GM12878 (cell line): Measurements from ENCODE around the gene TMEM238L. TPM values are rescaled to one million over a fixed set of nuclear protein-coding genes. Genes with fewer than 3 reads are reported as not detected.

Experiments
- ATAC-seq: fragments of 200-7000 bp; cut with Tn5 transposase; 3 replicates; pipeline ENCODE4 v1.9.1; 2020; ENCODE audit warnings: mild to moderate bottlenecking, moderate library complexity
- BruUV-seq: library from RNA; stranded (reverse); fragments of 400-500 nt; replicated peaks from 2 replicates; lab custom pipeline; 2021; lab: Mats Ljungman, UMichigan
- CTCF ChIA-PET: fragments of 300-600 bp; sonication (Branson Sonifier 250); formaldehyde crosslinking; extraction: SDS; loops from one replicate; lab custom pipeline; 2021; ENCODE audit warnings: inconsistent platforms; lab: Yijun Ruan, JAX
- POLR2A ChIA-PET: fragments of 350-600 bp; formaldehyde crosslinking; extraction: SDS; loops from one replicate; lab custom pipeline; 2021; ENCODE audit warnings: inconsistent platforms; lab: Charles Lee
- RAD21 ChIA-PET: fragments of 300-600 bp; sonication (Branson Sonifier 250); formaldehyde crosslinking; loops from one replicate; lab custom pipeline; 2023; ENCODE audit warnings: antibody characterized with exemption; ENCODE audit not compliant: unreplicated experiment; lab: Charles Lee
- SMC1A ChIA-PET: fragments of 300-600 bp; sonication (Branson Sonifier 250); formaldehyde crosslinking; loops from one replicate; lab custom pipeline; 2023; ENCODE audit not compliant: unreplicated experiment, uncharacterized antibody; lab: Charles Lee
- DNase-seq: peaks from one replicate; pipeline ENCODE4 v3.0.0-alpha.2; 2011; ENCODE audit warnings: low read depth, low spot score
- FAIRE-seq: peaks from 3 replicates; lab custom pipeline; 2011; peaks lifted over from hg19 to GRCh38; lab: Jason Lieb, UNC
- H2AFZ ChIP-seq: 2 replicates; pipeline ENCODE4 v1.6.0; 2011; ENCODE audit warnings: low read depth, low read length, control low read depth; ENCODE audit not compliant: control insufficient read depth
- H3K27ac ChIP-seq: 2 replicates; pipeline ENCODE4 v1.5.1; 2011; ENCODE audit warnings: control low read depth; ENCODE audit not compliant: control insufficient read depth, insufficient read depth
- H3K27me3 ChIP-seq, 2 experiments: replicated peaks in 1 of 2; 2 replicates each; pipeline versions ENCODE4 v1.6.0 to v1.6.1; 2011; ENCODE audit warnings: low read length in 1 of 2; ENCODE audit not compliant: control insufficient read depth in 2 of 2, insufficient read depth in 2 of 2
- H3K36me3 ChIP-seq, 2 experiments: 2 replicates each; pipeline ENCODE4 v1.5.1; 2011; ENCODE audit warnings: low read length in 1 of 2; ENCODE audit not compliant: control insufficient read depth in 2 of 2, insufficient read depth in 2 of 2
- H3K4me1 ChIP-seq: 2 replicates; pipeline ENCODE4 v1.6.1; 2011; ENCODE audit warnings: mild to moderate bottlenecking, low read length, moderate library complexity, mixed read lengths; ENCODE audit not compliant: control insufficient read depth, insufficient read depth
- H3K4me2 ChIP-seq: 2 replicates; pipeline ENCODE4 v1.6.0; 2011; ENCODE audit warnings: control low read depth; ENCODE audit not compliant: control insufficient read depth, insufficient read depth
- H3K4me3 ChIP-seq: fragments of 200-600 bp; sonication (generic); 2 replicates; pipeline ENCODE4 v1.5.1; 2016
- H3K79me2 ChIP-seq: 2 replicates; pipeline ENCODE4 v1.6.0; 2011; ENCODE audit warnings: low read length; ENCODE audit not compliant: control insufficient read depth, insufficient read depth
- H3K9ac ChIP-seq: 2 replicates; pipeline ENCODE4 v1.8.0; 2011; ENCODE audit warnings: low read length, control low read depth, mixed read lengths; ENCODE audit not compliant: control insufficient read depth, insufficient read depth
- H3K9me3 ChIP-seq: replicated peaks from 3 replicates; pipeline ENCODE4 v1.5.1; 2011; ENCODE audit warnings: mild to moderate bottlenecking, low read length; ENCODE audit not compliant: control insufficient read depth, insufficient read depth
- H4K20me1 ChIP-seq: 2 replicates; pipeline ENCODE4 v1.6.0; 2011; ENCODE audit not compliant: control insufficient read depth, insufficient read depth
- ASH2L ChIP-seq: fragments of 300-600, 200-600 bp; sonication (generic); IDR thresholded peaks from 2 replicates; pipeline ENCODE4 v1.6.1; 2017; ENCODE audit warnings: low read depth, mild to moderate bottlenecking, borderline replicate concordance
- CEBPB ChIP-seq, 2 experiments: fragments of 150-350 bp in 1 of 2; IDR thresholded peaks; 2 replicates each; pipeline ENCODE4 v1.6.1; 2012 to 2014; ENCODE audit warnings: low read depth in 2 of 2, low read length in 2 of 2, borderline replicate concordance in 1 of 2, inconsistent platforms in 1 of 2
- CREB1 ChIP-seq: IDR thresholded peaks from 2 replicates; pipeline ENCODE4 v1.6.1; 2012; ENCODE audit warnings: low read depth, mild to moderate bottlenecking, inconsistent platforms
- IRF3 ChIP-seq: fragments of 450-650 bp; IDR thresholded peaks from 2 replicates; pipeline ENCODE4 v1.6.1; 2014; ENCODE audit warnings: mild to moderate bottlenecking
- JUNB ChIP-seq: IDR thresholded peaks from 2 replicates; pipeline ENCODE4 v1.6.1; 2016; ENCODE audit warnings: antibody characterized with exemption, mild to moderate bottlenecking
- KDM1A ChIP-seq: fragments of 200-600 bp; sonication (generic); IDR thresholded peaks from 2 replicates; pipeline ENCODE4 v1.6.1; 2016; ENCODE audit warnings: borderline replicate concordance
- POLR2AphosphoS5 ChIP-seq: IDR thresholded peaks from 2 replicates; pipeline ENCODE4 v1.6.1; 2011; ENCODE audit warnings: mild to moderate bottlenecking, low read length, inconsistent platforms
- RAD51 ChIP-seq: fragments of 450-650 bp; IDR thresholded peaks from 2 replicates; pipeline ENCODE4 v1.6.1; 2016; ENCODE audit warnings: moderate library complexity, mild to moderate bottlenecking, inconsistent platforms
- RCOR1 ChIP-seq: conservative IDR thresholded peaks from 2 replicates; pipeline ENCODE4 v1.6.1; 2012; ENCODE audit warnings: low read depth, low read length, improper control_type of control experiment
- REST ChIP-seq: IDR thresholded peaks from 2 replicates; pipeline ENCODE4 v1.6.1; 2012; ENCODE audit warnings: mild to moderate bottlenecking, low read depth, low read length
- RFX5 ChIP-seq: IDR thresholded peaks from 2 replicates; pipeline ENCODE4 v1.6.1; 2011; ENCODE audit warnings: low read depth, low read length, improper control_type of control experiment
- SIX5 ChIP-seq: IDR thresholded peaks from 2 replicates; pipeline ENCODE4 v1.6.1; 2011; ENCODE audit warnings: mild to moderate bottlenecking, low read depth, low read length, moderate library complexity; ENCODE audit not compliant: severe bottlenecking
- TARDBP ChIP-seq: IDR thresholded peaks from 2 replicates; pipeline ENCODE4 v1.6.1; 2016; ENCODE audit warnings: borderline replicate concordance
- TBL1XR1 ChIP-seq: IDR thresholded peaks from 2 replicates; pipeline ENCODE4 v1.6.1; 2012; ENCODE audit warnings: low read depth, low read length, improper control_type of control experiment
- ZNF217 ChIP-seq: fragments of 450-650 bp; IDR thresholded peaks from 2 replicates; pipeline ENCODE4 v1.6.1; 2017; ENCODE audit warnings: antibody characterized with exemption, mild to moderate bottlenecking
- ZNF24 ChIP-seq: fragments of 450-650 bp; IDR thresholded peaks from 2 replicates; pipeline ENCODE4 v1.6.1; 2017; ENCODE audit warnings: antibody characterized with exemption, mild to moderate bottlenecking
- ZSCAN29 ChIP-seq: fragments of 450-650 bp; IDR thresholded peaks from 2 replicates; pipeline ENCODE4 v1.6.1; 2017; ENCODE audit warnings: mild to moderate bottlenecking, moderate library complexity
- WGBS: methylation state at CpG from one replicate; pipeline ENCODE4 v1.1.6; 2016; ENCODE audit warnings: low lambda C conversion rate; ENCODE audit not compliant: insufficient replicate concordance, insufficient coverage; ENCODE audit errors: missing lambda C conversion rate; 5-methylcytosine and 5-hydroxymethylcytosine counted together
- in situ Hi-C: fragments of 300-500 bp; cut with MboI; formaldehyde crosslinking; loops from 9 replicates; pipeline ENCODE4 v1.14.3; 2018; ENCODE audit warnings: mixed read lengths
- intact Hi-C: fragments of 100-400 bp; cut with micrococcal nuclease; formaldehyde crosslinking; loops from one replicate; pipeline ENCODE4 v1.14.2; 2022; ENCODE audit not compliant: unreplicated experiment
- polyA plus RNA-seq, 11 experiments: library from polyadenylated mRNA; depleted of rRNA in 4 of 11; unstranded in 6 of 11; stranded (reverse) in 5 of 11; fragments of >200 nt; fragmentation: Nextera tagmentation in 4 of 11; fragmentation: Illumina TruSeq in 1 of 11; extraction: Ambion mirVana in 4 of 11; extraction: Trizol in 1 of 11; gene quantifications; 1 replicate in 1 of 11; 2 replicates in 10 of 11; pipeline versions ENCODE4 v1.2.1 to v1.2.3, GENCODE V29; 2011 to 2016; ENCODE audit warnings: inconsistent platforms in 2 of 11, missing spikeins in 2 of 11, low read depth in 1 of 11
- total RNA-seq, 4 experiments: library from RNA; depleted of rRNA in 3 of 4; stranded (reverse); fragments of >200 nt in 3 of 4; fragmentation: Illumina TruSeq in 1 of 4; extraction: Trizol in 1 of 4; gene quantifications; 2 replicates each; pipeline versions ENCODE4 v1.2.1 to v1.2.3, GENCODE V29; 2013 to 2021
- TF ChIP-seq, protein P1 (sequence below): IDR thresholded peaks from 2 replicates; pipeline ENCODE4 v1.6.1; 2011; ENCODE audit warnings: mild to moderate bottlenecking, low read depth, low read length, moderate library complexity; ENCODE audit not compliant: insufficient replicate concordance
- TF ChIP-seq, protein P2 (sequence below): fragments of 150-350 bp; IDR thresholded peaks from 2 replicates; pipeline ENCODE4 v1.6.1; 2014; ENCODE audit warnings: mild to moderate bottlenecking, low read depth, low read length

TMEM238L gene
- total and polyA plus RNA-seq, 10 of the 15 experiments (the other 5 are each of a cell fraction or from before 2014, with no cell fraction given) = not detected

- WGBS = 54% methylated on average over 11 of the region's 11 CpGs
- SMC1A ChIA-PET = no interaction called here
- no peak for FAIRE-seq
- no peak for TF ChIP-seq ZNF217
- TF ChIP-seq RFX5 = no peak
- TF ChIP-seq REST = no peak
- TF ChIP-seq SIX5 = no peak
- no peak for TF ChIP-seq ASH2L
- no peak for TF ChIP-seq RAD51
- no peak for TF ChIP-seq POLR2AphosphoS5
- no peak for TF ChIP-seq RCOR1
- TF ChIP-seq TBL1XR1 = no peak
- TF ChIP-seq, protein P1, sequence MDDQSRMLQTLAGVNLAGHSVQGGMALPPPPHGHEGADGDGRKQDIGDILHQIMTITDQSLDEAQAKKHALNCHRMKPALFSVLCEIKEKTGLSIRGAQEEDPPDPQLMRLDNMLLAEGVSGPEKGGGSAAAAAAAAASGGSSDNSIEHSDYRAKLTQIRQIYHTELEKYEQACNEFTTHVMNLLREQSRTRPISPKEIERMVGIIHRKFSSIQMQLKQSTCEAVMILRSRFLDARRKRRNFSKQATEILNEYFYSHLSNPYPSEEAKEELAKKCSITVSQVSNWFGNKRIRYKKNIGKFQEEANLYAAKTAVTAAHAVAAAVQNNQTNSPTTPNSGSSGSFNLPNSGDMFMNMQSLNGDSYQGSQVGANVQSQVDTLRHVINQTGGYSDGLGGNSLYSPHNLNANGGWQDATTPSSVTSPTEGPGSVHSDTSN = no peak
- TF ChIP-seq TARDBP = no peak
- TF ChIP-seq CEBPB (IDR thresholded peaks at IDR 0.05; ENCODE audit: borderline replicate concordance in 1 of 2, low read depth in 2 of 2, low read length in 2 of 2) = no peak
- TF ChIP-seq IRF3 = no peak
- TF ChIP-seq ZSCAN29 = no peak
- no peak for TF ChIP-seq ZNF24
- TF ChIP-seq JUNB = no peak
- TF ChIP-seq, protein P2, sequence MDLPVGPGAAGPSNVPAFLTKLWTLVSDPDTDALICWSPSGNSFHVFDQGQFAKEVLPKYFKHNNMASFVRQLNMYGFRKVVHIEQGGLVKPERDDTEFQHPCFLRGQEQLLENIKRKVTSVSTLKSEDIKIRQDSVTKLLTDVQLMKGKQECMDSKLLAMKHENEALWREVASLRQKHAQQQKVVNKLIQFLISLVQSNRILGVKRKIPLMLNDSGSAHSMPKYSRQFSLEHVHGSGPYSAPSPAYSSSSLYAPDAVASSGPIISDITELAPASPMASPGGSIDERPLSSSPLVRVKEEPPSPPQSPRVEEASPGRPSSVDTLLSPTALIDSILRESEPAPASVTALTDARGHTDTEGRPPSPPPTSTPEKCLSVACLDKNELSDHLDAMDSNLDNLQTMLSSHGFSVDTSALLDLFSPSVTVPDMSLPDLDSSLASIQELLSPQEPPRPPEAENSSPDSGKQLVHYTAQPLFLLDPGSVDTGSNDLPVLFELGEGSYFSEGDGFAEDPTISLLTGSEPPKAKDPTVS = no peak
- TF ChIP-seq CREB1 = no peak
- TF ChIP-seq KDM1A = no peak
Measured at GRCh38 chr17:10777131-10777807, 26.6 kb downstream of the TMEM238L start.

More at GRCh38 chr17:10777131-10777807, 26.6 kb downstream of the TMEM238L start:
- intact Hi-C loops (no loop called here), in situ Hi-C loops (no loop called here)
- BruUV-seq = no TSS peak
- Histone ChIP-seq H3K36me3 (no peaks in the 10 kb centered on the region), H3K79me2 (no peaks in the 10 kb centered on the region), H3K27me3 (no peaks in the 10 kb centered on the region), H4K20me1 (no peaks in the 10 kb centered on the region), H2AFZ (no peak overlapping the region), H3K4me2 (no peak overlapping the region), H3K4me3 (no peak overlapping the region), H3K4me1 (no peaks in the 10 kb centered on the region), H3K27ac (no peak overlapping the region), H3K9me3 (peaks cover 2% of the 10 kb centered on the region; the same call in 2 of the 3 replicates), H3K9ac (no peak overlapping the region)
- DNase-seq (no peak), ATAC-seq (no peak)
- POLR2A ChIA-PET = no interaction called here
- RAD21 ChIA-PET = interaction anchor here (0.6 kb wide), 1 partner anchor 174 kb away, joined by 4 read pairs; no protein-coding TSS in a partner anchor
- CTCF ChIA-PET = interaction anchor here (0.7 kb wide), 1 partner anchor 10 kb away, joined by 3 read pairs; no protein-coding TSS in a partner anchor
